Smooth muscle cell (in vitro differentiated cells): ENCODE results near the gene GKAP1. TPM values are rescaled to one million over a fixed set of nuclear protein-coding genes. Genes with fewer than 3 reads are reported as not detected.
"Not testable (repeated sequence)": the region's sequence is repeated elsewhere in the genome, so short reads cannot be mapped to it uniquely, and the experiment has no call there.

Experiments used
- DNase-seq: peaks from one replicate; lab custom pipeline; 2025; ENCODE audit not compliant: unreplicated experiment; lab: John Stamatoyannopoulos, UW
- H2AFZ ChIP-seq: fragments of 200-600 bp; sonication (generic); 2 replicates; pipeline ENCODE4 v1.6.0; 2016; ENCODE audit warnings: antibody characterized with exemption, low read depth, mild to moderate bottlenecking
- H3F3A ChIP-seq: fragments of 200-600 bp; sonication (generic); 2 replicates; pipeline ENCODE4 v1.6.0; 2017; ENCODE audit warnings: antibody characterized with exemption, low read depth
- H3K27ac ChIP-seq: fragments of 200-600 bp; sonication (generic); 2 replicates; pipeline ENCODE4 v1.5.1; 2016; ENCODE audit warnings: low read depth, mild to moderate bottlenecking
- H3K27me3 ChIP-seq: fragments of 200-600 bp; sonication (generic); 2 replicates; pipeline ENCODE4 v1.6.1; 2016; ENCODE audit warnings: low read depth, mild to moderate bottlenecking
- H3K36me3 ChIP-seq: fragments of 200-600 bp; sonication (generic); 2 replicates; pipeline ENCODE4 v1.5.1; 2016; ENCODE audit warnings: low read depth
- H3K4me1 ChIP-seq: fragments of 200-600 bp; sonication (generic); 2 replicates; pipeline ENCODE4 v1.5.1; 2016; ENCODE audit warnings: low read depth
- H3K4me2 ChIP-seq: fragments of 200-600 bp; sonication (generic); 2 replicates; pipeline ENCODE4 v1.6.0; 2016; ENCODE audit warnings: mild to moderate bottlenecking
- H3K4me3 ChIP-seq: fragments of 200-600 bp; sonication (generic); 2 replicates; pipeline ENCODE4 v1.5.1; 2016; ENCODE audit warnings: mild to moderate bottlenecking
- H3K79me2 ChIP-seq: fragments of 200-600 bp; sonication (generic); 2 replicates; pipeline ENCODE4 v1.6.0; 2016; ENCODE audit warnings: low read depth, mild to moderate bottlenecking
- H3K9ac ChIP-seq: fragments of 200-600 bp; sonication (generic); 2 replicates; pipeline ENCODE4 v1.6.0; 2016; ENCODE audit warnings: low read depth
- H3K9me3 ChIP-seq: fragments of 200-600 bp; sonication (generic); replicated peaks from 2 replicates; pipeline ENCODE4 v1.5.1; 2016; ENCODE audit warnings: low read depth
- H4K20me1 ChIP-seq: fragments of 200-600 bp; sonication (generic); 2 replicates; pipeline ENCODE4 v1.6.0; 2016; ENCODE audit warnings: low read depth
- WGBS: methylation state at CpG from one replicate; pipeline ENCODE4 v1.1.7; 2016; ENCODE audit warnings: low lambda C conversion rate; 5-methylcytosine and 5-hydroxymethylcytosine counted together
- polyA plus RNA-seq: library from polyadenylated mRNA; unstranded; fragments of >200 nt; fragmentation: Nextera tagmentation; extraction: Ambion mirVana; gene quantifications from 2 replicates; pipeline ENCODE4 v1.2.1, GENCODE V29; 2016
- total RNA-seq: library from RNA; depleted of rRNA; stranded (reverse); fragments of >200 nt; gene quantifications from 2 replicates; pipeline ENCODE4 v1.2.3, GENCODE V29; 2014
- TF ChIP-seq, protein P1 (sequence below): fragments of 200-600 bp; sonication (generic); IDR thresholded peaks from 2 replicates; pipeline ENCODE4 v1.5.1; 2017; ENCODE audit warnings: borderline replicate concordance, mild to moderate bottlenecking, antibody characterized with exemption; ENCODE audit not compliant: insufficient read depth, poor library complexity, severe bottlenecking

GKAP1 gene
- total and polyA plus RNA-seq, 2 experiments from 2014 or later: not detected

DNA sequence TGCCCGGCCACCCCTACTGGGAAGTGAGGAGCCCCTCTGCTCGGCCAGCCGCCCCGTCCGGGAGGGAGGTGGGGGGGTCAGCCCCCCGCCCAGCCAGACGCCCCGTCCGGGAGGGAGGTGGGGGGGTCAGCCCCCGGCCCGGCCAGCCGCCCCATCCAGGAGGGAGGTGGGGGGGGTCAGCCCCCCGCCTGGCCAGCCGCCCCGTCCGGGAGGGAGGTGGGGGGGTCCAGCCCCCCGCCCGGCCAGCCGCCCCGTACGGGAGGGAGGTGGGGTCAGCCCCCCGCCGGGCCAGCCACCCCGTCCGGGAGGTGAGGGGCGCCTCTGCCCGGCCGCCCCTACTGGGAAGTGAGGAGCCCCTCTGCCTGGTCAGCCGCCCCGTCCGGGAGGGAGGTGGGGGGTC is 13.1 kb downstream of the GKAP1 start:
- not testable (repeated sequence) for H4K20me1 ChIP-seq, H3K4me3 ChIP-seq, H3K4me1 ChIP-seq, H3K4me2 ChIP-seq, H3K27me3 ChIP-seq, DNase-seq, H3F3A ChIP-seq, H3K9ac ChIP-seq, H3K27ac ChIP-seq, H3K9me3 ChIP-seq, H3K36me3 ChIP-seq, H2AFZ ChIP-seq, H3K79me2 ChIP-seq
- no CpG with 5 or more reads among the region's 31 CpGs for WGBS

- not testable (repeated sequence) for H2AFZ ChIP-seq, H3K4me2 ChIP-seq
These were observed 13.6 kb downstream of the GKAP1 start for GRCh38 chr9:83803941-83804340.

DNA sequence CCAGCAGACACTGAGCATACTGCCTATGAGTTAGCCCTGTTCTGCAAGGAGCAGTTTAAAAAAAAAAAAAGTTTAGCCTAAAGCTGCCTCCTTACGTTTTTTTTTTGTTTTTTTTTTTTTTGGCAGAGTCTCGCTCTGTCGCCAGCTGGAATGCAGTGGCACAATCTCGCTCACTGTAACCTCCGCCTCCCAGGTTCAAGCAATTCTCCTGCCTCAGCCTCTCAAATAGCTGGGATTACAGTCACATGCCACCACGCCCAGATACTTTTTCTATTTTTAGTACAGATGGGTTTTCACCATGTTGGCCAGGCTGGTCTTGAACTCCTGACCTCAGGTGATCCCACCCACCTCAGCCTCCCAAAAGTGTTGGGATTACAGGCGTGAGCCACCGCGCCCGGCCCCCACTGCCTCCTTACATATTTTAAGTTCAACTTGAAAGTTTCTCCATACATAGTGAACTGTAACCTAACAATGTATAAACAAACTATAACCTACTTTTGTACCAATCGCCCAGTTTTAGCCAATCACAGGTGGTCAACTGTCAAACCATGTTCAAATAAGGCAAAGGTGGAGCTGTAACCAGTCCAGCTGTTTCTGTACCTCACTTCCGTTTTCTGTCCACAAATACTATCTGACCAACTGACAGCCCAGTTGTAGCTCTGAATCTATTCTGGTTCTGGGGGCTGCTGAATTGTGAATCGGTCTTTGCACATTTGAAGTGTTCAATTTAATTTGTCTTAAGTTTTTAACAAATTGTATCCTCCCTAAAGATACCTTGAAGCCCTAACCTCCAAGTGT is 17.1 kb downstream of the GKAP1 start:
- H3K36me3 ChIP-seq: no peaks in the 10 kb centered on the region
- no peaks in the 10 kb centered on the region for H3K4me1 ChIP-seq
- no peak overlapping the region for H3K4me3 ChIP-seq
- DNase-seq: no peak
- H3K9me3 ChIP-seq: no peaks in the 10 kb centered on the region
- H3F3A ChIP-seq: no peaks in the 10 kb centered on the region
- no peaks in the 10 kb centered on the region for H4K20me1 ChIP-seq
- 91% methylated on average over 13 of the region's 13 CpGs for WGBS
- no peaks in the 10 kb centered on the region for H3K79me2 ChIP-seq
- no peaks in the 10 kb centered on the region for H3K27me3 ChIP-seq
- no peak overlapping the region for H3K4me2 ChIP-seq
- H2AFZ ChIP-seq: no peak overlapping the region
- H3K27ac ChIP-seq: no peak overlapping the region
- TF ChIP-seq, protein P1, sequence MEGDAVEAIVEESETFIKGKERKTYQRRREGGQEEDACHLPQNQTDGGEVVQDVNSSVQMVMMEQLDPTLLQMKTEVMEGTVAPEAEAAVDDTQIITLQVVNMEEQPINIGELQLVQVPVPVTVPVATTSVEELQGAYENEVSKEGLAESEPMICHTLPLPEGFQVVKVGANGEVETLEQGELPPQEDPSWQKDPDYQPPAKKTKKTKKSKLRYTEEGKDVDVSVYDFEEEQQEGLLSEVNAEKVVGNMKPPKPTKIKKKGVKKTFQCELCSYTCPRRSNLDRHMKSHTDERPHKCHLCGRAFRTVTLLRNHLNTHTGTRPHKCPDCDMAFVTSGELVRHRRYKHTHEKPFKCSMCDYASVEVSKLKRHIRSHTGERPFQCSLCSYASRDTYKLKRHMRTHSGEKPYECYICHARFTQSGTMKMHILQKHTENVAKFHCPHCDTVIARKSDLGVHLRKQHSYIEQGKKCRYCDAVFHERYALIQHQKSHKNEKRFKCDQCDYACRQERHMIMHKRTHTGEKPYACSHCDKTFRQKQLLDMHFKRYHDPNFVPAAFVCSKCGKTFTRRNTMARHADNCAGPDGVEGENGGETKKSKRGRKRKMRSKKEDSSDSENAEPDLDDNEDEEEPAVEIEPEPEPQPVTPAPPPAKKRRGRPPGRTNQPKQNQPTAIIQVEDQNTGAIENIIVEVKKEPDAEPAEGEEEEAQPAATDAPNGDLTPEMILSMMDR: no peak
- no peak overlapping the region for H3K9ac ChIP-seq

More at GRCh38 chr9:83803941-83804340, 13.6 kb downstream of the GKAP1 start:
- H3K4me1 ChIP-seq, H3K4me3 ChIP-seq, H3K79me2 ChIP-seq, H3K9ac ChIP-seq, H4K20me1 ChIP-seq, H3K27ac ChIP-seq, H3F3A ChIP-seq, DNase-seq, H3K36me3 ChIP-seq, H3K9me3 ChIP-seq, H3K27me3 ChIP-seq: not testable (repeated sequence)
- 97% methylated on average over 11 of the region's 33 CpGs for WGBS

GRCh38 chr9:83794051-83794450 is 23.5 kb downstream of the GKAP1 start:
- H3K79me2 ChIP-seq: no peaks in the 10 kb centered on the region
- TF ChIP-seq, protein P1: no peak
- no peaks in the 10 kb centered on the region for H3F3A ChIP-seq
- no peaks in the 10 kb centered on the region for H3K9me3 ChIP-seq
- no peaks in the 10 kb centered on the region for H3K27me3 ChIP-seq
- H3K36me3 ChIP-seq: no peaks in the 10 kb centered on the region
- 94% methylated on average over 2 of the region's 2 CpGs for WGBS
- H3K4me1 ChIP-seq: no peaks in the 10 kb centered on the region
- DNase-seq: no peak
- no peaks in the 10 kb centered on the region for H4K20me1 ChIP-seq
- H3K4me2 ChIP-seq: no peak overlapping the region
- H3K27ac ChIP-seq: no peak overlapping the region
- no peak overlapping the region for H3K4me3 ChIP-seq
- H2AFZ ChIP-seq: no peak overlapping the region
- H3K9ac ChIP-seq: no peak overlapping the region
